Lung (tissue), 12 donors: ENCODE measurements around the gene EFL1. TPM values are rescaled to one million over a fixed set of nuclear protein-coding genes. Genes with fewer than 3 reads are reported as not detected.
A peak's percentile ranks its signal among the peaks of the same experiment; 100 is the strongest.

Source experiments
- ATAC-seq: fragments of 200-7000 bp; cut with Tn5 transposase; one replicate; pipeline ENCODE4 v1.9.1; 2020; ENCODE audit warnings: moderate number of reproducible peaks; ENCODE audit not compliant: insufficient read depth, low FRiP score
- DNase-seq, 3 donors: peaks; one replicate each; pipeline ENCODE4 v3.0.0-alpha.2; 2013 to 2017
- H3K27ac ChIP-seq, 2 donors: one replicate each; pipeline ENCODE4 v1.5.1; 2013; ENCODE audit warnings: mild to moderate bottlenecking in 2 of 2, moderate library complexity in 2 of 2, control low read depth in 1 of 2, inconsistent platforms in 1 of 2, low read depth in 1 of 2, low read length in 1 of 2
- H3K27me3 ChIP-seq, 3 donors: one replicate each; pipeline ENCODE4 v1.5.1; 2013; ENCODE audit warnings: low read length in 2 of 3; ENCODE audit not compliant: control insufficient read depth in 3 of 3, insufficient read depth in 3 of 3
- H3K36me3 ChIP-seq, 4 donors: one replicate each; pipeline ENCODE4 v1.5.1; 2013; ENCODE audit warnings: low read length in 4 of 4, mild to moderate bottlenecking in 1 of 4, moderate library complexity in 1 of 4; ENCODE audit not compliant: control insufficient read depth in 4 of 4, insufficient read depth in 4 of 4
- H3K4me1 ChIP-seq, 5 donors: one replicate each; pipeline ENCODE4 v1.5.1; 2013; ENCODE audit warnings: low read length in 5 of 5, mild to moderate bottlenecking in 2 of 5, moderate library complexity in 1 of 5; ENCODE audit not compliant: control insufficient read depth in 5 of 5, insufficient read depth in 5 of 5
- H3K4me3 ChIP-seq: one replicate; pipeline ENCODE4 v1.5.1; 2013; ENCODE audit warnings: mild to moderate bottlenecking, control low read depth, moderate library complexity
- H3K9ac ChIP-seq, 2 donors: one replicate each; pipeline ENCODE4 v1.5.1; 2013; ENCODE audit warnings: low read length in 2 of 2, control low read depth in 1 of 2; ENCODE audit not compliant: insufficient read depth in 1 of 2
- H3K9me3 ChIP-seq, 4 donors: one replicate each; pipeline ENCODE4 v1.5.1; 2013; ENCODE audit warnings: low read length in 3 of 4, mild to moderate bottlenecking in 1 of 4, moderate library complexity in 1 of 4; ENCODE audit not compliant: control insufficient read depth in 4 of 4, insufficient read depth in 3 of 4
- WGBS, 2 donors: extraction: QIAGEN DNeasy Blood & Tissue Kit; methylation state at CpG; one replicate each; pipeline ENCODE4 v1.1.7; 2013; 5-methylcytosine and 5-hydroxymethylcytosine counted together
- polyA plus RNA-seq, 2 donors: library from polyadenylated mRNA; stranded (reverse); fragments of 200-250 nt; gene quantifications; one replicate each; pipeline ENCODE4 v1.2.1, GENCODE V29; 2013
- total RNA-seq, 2 donors: library from RNA; depleted of rRNA in 1 of 2; stranded (reverse); fragments of >200 nt in 1 of 2; gene quantifications; one replicate each; pipeline ENCODE4 v1.2.1, GENCODE V29; 2014 to 2021
- TF ChIP-seq, protein P1 (sequence below): IDR thresholded peaks from 2 replicates; pipeline ENCODE4 v1.5.1; 2012; ENCODE audit warnings: mild to moderate bottlenecking; ENCODE audit errors: control extremely low read depth, extremely low read depth
- donor health status: control.
- donor health status: control.
- donor health status: Bipolar disorder and iron deficiency.
- donor health status: healthy.
- donor health status: DM: yes; HTN: yes; CAD: no.

Gene EFL1
- total and polyA plus RNA-seq, 4 donors = 4.1 to 22.9 (median 11.5) TPM

GRCh38 chr15:82159922-82160321 is 102.6 kb downstream of the EFL1 start:
- no peak overlapping the region for H3K9ac ChIP-seq
- 95 to 98% methylated on average over 2 of the region's 2 CpGs for WGBS, 2 donors
- ATAC-seq (no peak), DNase-seq (no peak)
- no peaks in the 10 kb centered on the region for H3K9me3 ChIP-seq
- H3K4me1 ChIP-seq = no peaks in the 10 kb centered on the region
- no peaks in the 10 kb centered on the region for H3K27me3 ChIP-seq
- H3K27ac ChIP-seq = no peak overlapping the region
- H3K36me3 ChIP-seq = peaks cover 0 to 13% (median 9%) of the 10 kb centered on the region in 4 donors
- TF ChIP-seq, protein P1, sequence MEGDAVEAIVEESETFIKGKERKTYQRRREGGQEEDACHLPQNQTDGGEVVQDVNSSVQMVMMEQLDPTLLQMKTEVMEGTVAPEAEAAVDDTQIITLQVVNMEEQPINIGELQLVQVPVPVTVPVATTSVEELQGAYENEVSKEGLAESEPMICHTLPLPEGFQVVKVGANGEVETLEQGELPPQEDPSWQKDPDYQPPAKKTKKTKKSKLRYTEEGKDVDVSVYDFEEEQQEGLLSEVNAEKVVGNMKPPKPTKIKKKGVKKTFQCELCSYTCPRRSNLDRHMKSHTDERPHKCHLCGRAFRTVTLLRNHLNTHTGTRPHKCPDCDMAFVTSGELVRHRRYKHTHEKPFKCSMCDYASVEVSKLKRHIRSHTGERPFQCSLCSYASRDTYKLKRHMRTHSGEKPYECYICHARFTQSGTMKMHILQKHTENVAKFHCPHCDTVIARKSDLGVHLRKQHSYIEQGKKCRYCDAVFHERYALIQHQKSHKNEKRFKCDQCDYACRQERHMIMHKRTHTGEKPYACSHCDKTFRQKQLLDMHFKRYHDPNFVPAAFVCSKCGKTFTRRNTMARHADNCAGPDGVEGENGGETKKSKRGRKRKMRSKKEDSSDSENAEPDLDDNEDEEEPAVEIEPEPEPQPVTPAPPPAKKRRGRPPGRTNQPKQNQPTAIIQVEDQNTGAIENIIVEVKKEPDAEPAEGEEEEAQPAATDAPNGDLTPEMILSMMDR = no peak
- no peak overlapping the region for H3K4me3 ChIP-seq

DNA sequence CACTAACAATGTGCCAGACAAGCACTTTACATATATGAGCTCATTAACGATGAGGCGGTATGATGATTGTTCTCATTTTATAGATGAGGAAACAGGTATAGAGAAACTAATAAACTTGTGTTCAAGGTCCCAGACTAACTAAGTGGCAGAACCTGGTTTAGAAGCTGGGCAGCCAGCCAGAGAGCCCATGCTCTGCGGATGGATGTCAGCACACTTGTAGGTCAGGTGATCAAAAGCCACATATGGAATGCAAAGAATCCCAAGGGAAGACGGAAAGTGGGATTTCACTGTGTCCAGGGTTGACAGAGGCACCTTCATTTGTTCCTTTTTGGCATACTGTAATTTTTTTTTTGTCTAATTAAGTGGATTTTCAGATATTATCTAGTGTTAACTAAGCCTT is 103.7 kb downstream of the EFL1 start:
- ATAC-seq (no peak), DNase-seq (peak in 1 of 3 donors; percentile 13)
- 90 to 96% methylated on average over 4 of the region's 4 CpGs for WGBS, 2 donors
- Histone ChIP-seq H3K9me3 (no peaks in the 10 kb centered on the region), H3K27ac (no peak overlapping the region), H3K4me3 (no peak overlapping the region), H3K4me1 (no peaks in the 10 kb centered on the region), H3K36me3 (peaks cover 0 to 13% (median 9%) of the 10 kb centered on the region in 4 donors), H3K27me3 (no peaks in the 10 kb centered on the region), H3K9ac (no peak overlapping the region)
- TF ChIP-seq, protein P1 = no peak

- DNase-seq (no peak), ATAC-seq (no peak)
- H3K27ac ChIP-seq = no peak overlapping the region
- 95 to 100% methylated on average over 1 of the region's 1 CpG for WGBS, 2 donors
- peaks cover 0 to 13% (median 4%) of the 10 kb centered on the region in 4 donors for H3K36me3 ChIP-seq
- no peak overlapping the region for H3K9ac ChIP-seq
- H3K4me3 ChIP-seq = no peak overlapping the region
- TF ChIP-seq, protein P1 = no peak
- H3K4me1 ChIP-seq = peaks cover 0 to 8% (median 0%) of the 10 kb centered on the region in 5 donors
- H3K27me3 ChIP-seq = no peaks in the 10 kb centered on the region
- H3K9me3 ChIP-seq = no peaks in the 10 kb centered on the region
Observed at GRCh38 chr15:82150645-82151044, 111.9 kb downstream of the EFL1 start.

- H3K27ac ChIP-seq = peak overlapping the region; percentile 14 to 53
- H3K4me3 ChIP-seq = no peak overlapping the region
- no peaks in the 10 kb centered on the region for H3K27me3 ChIP-seq
- peak; percentile 34 for ATAC-seq
- H3K9ac ChIP-seq = no peak overlapping the region
- H3K4me1 ChIP-seq = peaks cover 0 to 8% (median 0%) of the 10 kb centered on the region in 5 donors
- 89 to 90% methylated on average over 8 of the region's 8 CpGs for WGBS, 2 donors
- peaks cover 0 to 11% (median 5%) of the 10 kb centered on the region in 4 donors for H3K36me3 ChIP-seq
- TF ChIP-seq, protein P1 = no peak
- no peak for DNase-seq
- H3K9me3 ChIP-seq = peaks cover 0 to 1% (median 0%) of the 10 kb centered on the region in 4 donors
Observed at GRCh38 chr15:82146990-82147461, 115.5 kb downstream of the EFL1 start.
